Urothelium cell line (cell line): ENCODE data around the gene C1QB.
"Not testable (repeated sequence)": the region's sequence is repeated elsewhere in the genome, so short reads cannot be mapped to it uniquely, and the experiment has no call there.

Source experiments
- DNase-seq: peaks from one replicate; pipeline ENCODE4 v3.0.0; 2011; ENCODE audit warnings: low spot score, mixed read lengths
- FAIRE-seq: peaks from 2 replicates; lab custom pipeline; 2011; peaks lifted over from hg19 to GRCh38; lab: Jason Lieb, UNC

Gene C1QB

DNA sequence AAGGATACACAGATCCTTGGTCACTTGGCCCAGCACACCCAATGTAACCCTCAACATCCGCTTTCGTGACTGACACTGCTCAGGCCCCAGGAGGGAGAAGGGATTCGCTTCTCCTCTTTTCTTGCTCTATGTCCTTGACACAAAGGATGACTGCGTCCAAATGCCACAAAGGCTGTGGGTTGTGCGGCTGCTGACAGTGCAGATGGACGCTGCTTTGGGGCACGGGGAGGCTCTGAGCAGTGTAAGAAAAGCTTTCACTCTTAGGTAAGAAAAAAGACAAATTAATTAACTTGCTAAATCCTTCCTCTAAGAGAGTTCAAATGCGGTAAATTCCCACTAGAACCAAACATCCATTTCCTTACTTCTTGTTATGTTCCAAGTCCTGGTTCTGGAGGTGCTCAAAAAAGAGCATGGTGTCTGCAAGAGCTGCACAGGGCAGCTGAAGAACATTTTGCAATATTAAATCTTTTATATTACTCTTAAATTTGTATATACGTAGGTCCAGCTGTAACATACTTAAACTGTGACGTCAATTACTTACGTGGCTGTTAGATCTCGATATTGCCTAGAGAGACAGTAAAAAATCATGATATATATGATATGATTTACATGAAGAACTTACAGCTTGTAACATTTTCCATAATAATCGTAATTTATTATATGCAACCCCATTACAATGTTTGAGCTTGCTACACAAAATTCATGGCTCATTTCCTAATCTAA is 38.2 kb downstream of the C1QB start:
- FAIRE-seq: no peak
- no peak for DNase-seq

DNA sequence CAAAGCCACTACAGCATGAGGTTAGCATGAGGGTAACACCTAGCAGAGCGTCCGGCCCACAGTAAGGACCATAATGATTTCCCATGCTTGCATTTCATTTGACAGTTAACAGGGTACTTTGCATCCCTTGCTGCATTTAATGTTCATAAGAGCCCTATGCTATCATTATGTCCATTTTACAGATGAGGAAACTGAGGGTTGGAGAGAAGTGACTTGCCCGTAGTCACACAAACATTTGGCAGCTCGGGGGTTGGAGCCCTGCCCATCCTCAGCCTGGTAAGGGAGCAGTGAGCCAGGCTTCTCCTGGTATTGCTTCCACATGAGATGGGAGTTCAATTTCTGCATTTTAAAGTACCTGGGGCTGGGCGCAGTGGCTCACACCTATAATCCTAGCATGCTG is 41.1 kb downstream of the C1QB start:
- FAIRE-seq: no peak
- no peak for DNase-seq

DNA sequence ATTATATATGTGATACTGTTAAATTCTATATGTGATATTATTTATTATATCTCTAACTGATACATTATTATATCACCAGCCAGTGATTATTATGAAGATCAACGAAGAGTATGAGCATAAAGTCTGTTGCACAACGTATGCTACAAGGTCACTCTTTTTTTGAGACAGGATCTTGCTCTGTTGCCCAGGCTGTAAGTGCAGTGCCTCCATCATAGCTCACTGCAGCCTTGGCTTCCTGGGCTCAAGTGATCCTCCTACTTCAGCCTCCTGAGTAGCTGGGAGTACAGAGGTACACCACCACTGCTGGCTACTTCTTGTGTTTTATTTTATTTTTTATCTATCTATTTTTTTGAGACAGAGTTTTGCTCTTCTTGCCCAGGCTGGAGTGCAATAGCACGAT is 43.6 kb downstream of the C1QB start:
- DNase-seq: no peak
- FAIRE-seq: no peak

DNA sequence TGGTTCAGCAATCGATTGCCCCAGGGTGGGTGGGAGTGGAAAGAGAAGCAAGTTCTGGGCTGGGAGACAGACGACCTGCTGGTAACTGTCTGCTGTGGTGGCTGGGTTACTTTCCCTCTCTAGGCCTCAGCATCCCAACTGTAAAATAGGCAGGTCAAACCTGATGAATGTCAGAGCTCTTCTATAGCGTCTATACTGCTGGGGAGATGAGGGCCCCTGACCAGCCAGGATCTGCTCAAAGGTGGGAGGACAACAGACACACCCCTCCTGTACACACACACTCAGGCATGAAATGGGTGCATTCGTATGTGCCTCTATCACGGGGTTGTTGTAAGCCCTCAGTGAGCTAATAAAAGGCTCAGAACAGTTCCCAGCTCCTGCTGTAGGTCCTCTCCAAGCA is 44.9 kb downstream of the C1QB start:
- no peak for DNase-seq
- FAIRE-seq: no peak

DNA sequence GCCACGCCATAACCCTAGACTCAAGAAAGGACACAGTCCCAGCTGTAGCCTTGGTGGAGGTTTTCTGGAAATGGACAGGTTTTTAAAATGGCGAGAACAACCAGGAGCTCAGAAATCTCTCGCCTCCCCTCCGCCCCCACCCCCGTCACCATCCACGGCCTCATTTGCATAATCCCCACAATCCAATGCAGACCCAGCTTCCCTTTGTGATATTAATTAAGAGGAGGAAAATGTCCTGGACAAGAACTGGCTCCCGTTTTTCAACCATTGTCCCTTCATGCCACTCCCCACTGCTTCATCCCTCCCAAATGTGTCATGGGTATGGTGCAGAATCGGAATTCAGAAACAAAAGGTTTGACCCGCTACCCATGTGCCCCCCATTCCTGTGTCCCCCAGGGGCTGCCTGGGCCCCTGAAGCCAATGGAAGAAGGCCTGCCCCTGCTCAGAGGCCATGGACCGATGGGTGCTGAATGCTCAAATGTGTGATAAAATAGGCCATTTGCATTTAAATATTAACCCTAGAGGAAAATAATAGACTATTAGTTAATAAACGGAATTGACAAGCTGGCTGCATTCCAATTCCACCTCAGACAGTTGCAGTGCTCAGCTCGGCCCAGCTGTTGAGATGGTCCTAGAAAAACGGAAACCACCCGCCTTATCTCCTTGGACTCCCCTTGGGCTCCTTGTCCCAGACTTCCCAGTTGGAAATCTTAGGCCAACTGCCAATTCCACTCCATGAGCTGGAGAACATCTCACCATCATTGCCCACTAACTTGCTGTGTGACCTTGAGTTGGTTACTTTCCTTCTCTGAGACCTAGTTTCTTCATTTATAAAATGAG is 46.9 kb downstream of the C1QB start:
- FAIRE-seq (no peak), DNase-seq (no peak)

DNA sequence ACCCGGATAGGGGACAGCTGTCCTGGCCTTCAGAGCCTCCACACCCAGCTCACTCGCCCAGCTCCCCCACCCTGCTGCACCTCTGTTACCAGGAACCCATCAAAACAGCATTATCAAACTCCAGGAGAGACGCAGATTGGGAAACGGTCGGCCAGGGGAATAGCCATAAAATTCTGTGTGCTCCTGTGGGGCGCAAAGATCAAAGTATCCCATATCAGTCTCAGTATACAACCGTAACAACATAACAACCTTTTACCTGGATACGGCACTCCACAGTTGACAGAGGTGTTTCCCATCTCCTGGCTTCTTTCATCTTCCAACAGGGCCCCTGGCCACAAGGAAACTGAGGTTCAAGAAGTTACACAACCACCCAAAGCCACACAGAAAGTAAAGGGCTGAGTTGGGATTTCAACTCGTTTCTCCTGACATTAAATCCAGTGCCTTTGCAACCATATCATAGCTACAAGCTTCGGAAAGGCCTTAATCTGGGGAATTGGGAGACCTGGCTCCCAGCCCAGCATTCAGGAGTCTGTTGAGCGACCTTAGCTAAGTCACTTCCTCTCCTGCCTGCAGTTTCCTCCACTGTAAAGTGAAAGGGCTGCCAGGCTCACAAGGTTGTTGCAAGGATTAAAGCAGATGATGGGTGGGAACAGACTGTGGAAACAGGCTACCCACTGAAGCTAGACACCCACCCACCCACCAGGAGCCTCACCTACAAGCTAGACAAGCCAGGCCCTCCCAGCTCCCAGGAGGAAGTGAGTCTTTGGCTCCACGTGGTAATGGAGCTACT is 49.5 kb downstream of the C1QB start:
- DNase-seq (no peak), FAIRE-seq (no peak)

DNA sequence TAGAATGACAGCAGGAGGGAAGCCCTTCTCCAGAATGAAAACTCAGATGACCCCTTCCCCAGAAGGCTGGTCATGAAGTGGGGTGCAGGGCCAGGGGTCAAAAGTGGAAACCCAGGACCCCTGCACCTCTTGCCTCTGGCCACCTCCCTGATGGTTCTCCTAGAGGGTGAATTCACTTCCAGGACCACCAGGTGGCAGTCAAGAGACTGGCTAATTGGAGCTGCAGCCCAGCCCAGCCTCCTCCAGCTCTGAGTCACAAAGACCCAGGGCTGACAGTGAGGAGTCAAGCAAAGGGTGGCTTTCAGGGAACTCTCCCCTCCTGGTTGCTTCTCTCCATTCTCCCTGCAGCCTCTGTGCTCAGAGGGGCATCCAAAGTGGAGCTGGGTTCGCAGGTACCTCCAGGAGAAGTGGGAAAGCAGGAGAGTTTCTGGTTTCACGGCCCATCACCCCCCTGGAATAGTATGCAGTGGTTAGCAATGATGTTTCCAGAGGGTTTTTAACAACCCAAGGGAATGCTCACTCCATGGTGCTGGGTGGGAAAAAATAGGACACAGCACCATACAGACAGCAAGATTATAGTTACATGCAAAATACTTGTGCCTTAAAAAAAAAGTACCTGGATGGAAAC is 51.5 kb downstream of the C1QB start:
- DNase-seq (peak; percentile 91), FAIRE-seq (no peak)

DNA sequence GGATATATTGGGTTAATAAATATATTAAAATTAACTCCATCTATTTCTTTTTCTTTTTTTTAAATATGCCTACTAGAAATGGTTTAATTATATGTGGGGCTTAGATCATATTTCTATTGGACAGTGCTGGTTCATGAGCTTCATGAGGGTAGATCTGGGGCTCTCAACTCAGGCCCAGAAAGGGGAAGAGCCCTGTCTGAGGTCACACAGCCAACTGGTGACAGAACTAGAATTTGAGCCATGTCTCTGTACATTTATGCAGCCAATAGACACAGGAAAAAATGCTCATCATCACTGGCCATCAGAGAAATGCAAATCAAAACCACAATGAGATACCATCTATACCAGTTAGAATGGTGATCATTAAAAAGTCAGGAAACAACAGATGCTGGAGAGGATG is 52.5 kb downstream of the C1QB start:
- DNase-seq (no peak), FAIRE-seq (no peak)

DNA sequence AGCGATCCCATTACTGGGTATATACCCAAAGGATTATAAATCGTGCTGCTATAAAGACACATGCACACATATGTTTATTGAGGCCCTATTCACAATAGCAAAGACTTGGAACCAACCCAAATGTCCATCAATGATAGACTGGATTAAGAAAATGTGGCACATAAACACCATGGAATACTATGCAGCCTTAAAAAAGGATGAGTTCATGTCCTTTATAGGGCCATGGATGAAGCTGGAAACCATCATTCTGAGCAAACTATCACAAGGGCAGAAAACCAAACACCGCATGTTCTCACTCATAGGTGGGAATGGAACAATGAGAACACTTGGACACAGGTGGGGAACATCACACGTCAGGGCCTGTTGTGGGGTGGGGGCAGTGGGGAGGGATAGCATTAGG is 53.1 kb downstream of the C1QB start:
- not testable (repeated sequence) for FAIRE-seq, DNase-seq

DNA sequence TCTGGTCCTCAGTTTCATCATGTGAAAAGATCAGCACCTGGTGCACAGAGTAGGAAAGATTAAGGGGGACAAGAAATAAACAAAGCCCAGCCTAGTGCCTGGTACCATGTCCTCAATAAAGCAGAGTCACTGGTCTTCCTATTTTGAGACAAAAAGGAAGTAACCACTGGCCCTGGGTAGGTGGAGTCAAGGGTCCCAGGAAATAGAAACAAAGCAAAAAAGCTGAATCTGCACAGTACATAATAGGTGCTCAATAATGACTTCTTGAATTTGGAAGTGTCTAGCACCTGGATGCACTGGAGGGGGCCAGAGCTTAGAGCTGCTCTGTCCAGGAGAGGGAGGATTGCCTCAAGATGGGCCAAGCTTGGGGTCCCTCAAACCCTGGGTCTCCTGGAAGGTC is 55.7 kb downstream of the C1QB start:
- DNase-seq: no peak
- no peak for FAIRE-seq

DNA sequence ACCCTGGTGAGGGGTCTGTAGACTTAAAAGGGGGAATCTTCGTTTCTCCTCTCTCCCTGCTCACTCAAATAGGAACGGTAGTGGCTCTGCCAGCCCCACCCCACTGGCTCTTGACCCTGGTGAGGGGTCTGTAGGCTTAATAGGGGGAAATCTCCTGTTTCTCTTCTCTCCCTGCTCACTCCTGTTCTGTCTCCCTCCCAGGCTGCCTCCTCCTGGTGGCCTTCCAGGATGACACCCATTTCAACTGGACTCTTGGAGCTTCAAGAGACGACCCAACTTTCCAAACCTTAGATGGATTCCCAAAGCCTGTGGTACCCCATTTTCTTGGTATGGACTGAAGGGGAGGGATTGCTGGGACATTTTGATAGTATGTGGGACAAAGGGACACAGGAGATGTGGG is 56.2 kb downstream of the C1QB start:
- no peak for FAIRE-seq
- DNase-seq: peak; percentile 24

DNA sequence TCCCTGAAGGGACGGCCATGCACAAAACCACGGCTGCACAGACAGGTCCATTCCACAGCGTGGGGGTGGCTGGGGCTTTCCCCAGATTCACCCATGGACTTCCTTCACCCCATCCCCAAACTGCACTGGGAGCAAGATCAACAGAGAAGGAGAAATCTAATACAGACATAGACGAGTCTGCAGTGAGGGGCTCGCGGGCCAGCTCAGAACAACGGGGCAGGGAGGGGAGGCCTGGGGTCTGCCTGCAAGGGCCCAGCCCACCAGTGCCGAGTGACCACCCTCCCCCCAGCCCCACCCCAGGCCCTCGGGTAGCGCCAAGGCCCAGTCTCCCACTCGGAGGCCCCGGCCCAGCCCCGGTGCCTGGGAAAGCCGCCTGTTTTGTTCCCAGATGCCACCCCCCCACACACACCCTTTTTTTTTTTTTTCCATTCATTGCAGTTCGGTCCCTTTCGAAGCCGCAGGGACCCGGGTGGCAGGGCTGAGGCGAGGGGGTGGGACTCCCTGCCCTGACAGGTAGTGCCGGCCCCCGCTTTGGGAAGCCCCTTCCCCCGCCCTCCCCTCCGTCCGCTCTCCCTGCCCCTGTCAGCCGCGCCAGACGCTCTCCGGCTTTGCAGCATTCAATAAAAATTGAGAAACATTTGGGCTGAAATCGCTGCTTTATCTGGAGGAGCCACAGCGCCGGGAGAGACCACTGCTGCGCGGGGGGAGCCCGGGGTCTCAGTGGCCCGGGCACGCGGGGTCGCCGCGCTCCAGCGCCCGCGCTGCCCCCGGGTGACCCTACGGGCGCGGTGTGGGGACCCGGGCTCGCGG is 57.1 kb downstream of the C1QB start:
- DNase-seq (peak; percentile 83), FAIRE-seq (no peak)

DNA sequence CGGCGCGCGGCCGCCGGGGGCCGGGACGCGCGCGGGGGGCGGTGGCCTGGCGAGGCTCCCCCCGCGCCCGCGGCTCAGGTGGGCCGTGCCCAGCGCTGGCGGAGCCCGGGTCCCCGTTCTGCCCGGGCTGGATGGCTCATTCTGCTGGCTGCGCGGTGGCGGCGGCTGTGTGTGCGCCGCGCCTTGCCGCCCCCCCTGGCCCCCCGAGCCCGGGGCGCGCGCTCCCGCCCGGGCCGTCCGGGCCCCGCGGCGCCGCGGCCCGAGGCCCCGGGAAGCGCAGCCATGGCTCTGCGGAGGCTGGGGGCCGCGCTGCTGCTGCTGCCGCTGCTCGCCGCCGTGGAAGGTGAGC is 57.6 kb downstream of the C1QB start, which contains the start of gene EPHB2:
TSS of gene EPHB2 (plus strand) at position 139 of the 349 bp plus-strand sequence. CDS start at position 283, 144 bp downstream.
- FAIRE-seq (peak; percentile 53), DNase-seq (peak; percentile 88)

DNA sequence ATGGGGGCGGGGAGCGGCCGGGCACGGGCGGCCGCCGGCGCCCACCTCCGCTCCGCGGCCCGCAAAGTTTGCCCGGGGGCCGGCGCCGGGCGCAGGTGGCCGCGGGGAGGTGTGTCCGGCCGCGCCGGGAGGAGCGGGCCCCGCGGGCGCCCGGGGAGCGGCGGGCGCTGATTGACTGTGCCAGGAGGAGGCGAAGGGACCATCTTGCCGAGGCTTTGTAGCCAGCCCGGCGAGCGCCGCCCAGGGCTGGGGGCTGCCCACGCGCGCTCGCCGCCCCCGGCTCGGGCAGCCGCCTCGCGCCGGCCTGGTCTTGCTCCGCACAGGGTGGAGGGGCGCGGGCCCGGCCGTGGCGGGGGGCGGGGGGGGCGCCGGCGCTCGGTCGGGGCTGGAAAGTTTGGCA is 58.0 kb downstream of the C1QB start:
- FAIRE-seq: no peak
- DNase-seq: peak; percentile 33
